OCI-LY7 (cell line): ENCODE data around the gene INSRR. TPM values are rescaled to one million over a fixed set of nuclear protein-coding genes. Genes with fewer than 3 reads are reported as not detected.

Source experiments
- Bru-seq: library from RNA; stranded (reverse); fragments of 400-500 nt; gene quantifications from one replicate; lab custom pipeline; 2021; lab: Mats Ljungman, UMichigan
- BruChase-seq, 2 experiments: library from RNA; stranded (reverse); fragments of 400-500 nt; gene quantifications; one replicate each; lab custom pipeline; 2021; lab: Mats Ljungman, UMichigan
- BruUV-seq: library from RNA; stranded (reverse); fragments of 400-500 nt; replicated peaks from 2 replicates; lab custom pipeline; 2021; lab: Mats Ljungman, UMichigan
- CTCF ChIA-PET: fragments of 300-600 bp; sonication (Branson Sonifier 250); formaldehyde crosslinking; loops from one replicate; lab custom pipeline; 2022; ENCODE audit warnings: antibody characterized with exemption; ENCODE audit not compliant: unreplicated experiment; lab: Charles Lee
- POLR2A ChIA-PET: fragments of 300-600 bp; sonication (Branson Sonifier 250); formaldehyde crosslinking; loops from one replicate; lab custom pipeline; 2022; ENCODE audit warnings: antibody characterized with exemption; lab: Charles Lee
- DNase-seq: peaks from one replicate; pipeline ENCODE4 v3.0.0-alpha.2; 2015; ENCODE audit warnings: low spot score
- H2AFZ ChIP-seq: fragments of 200-600 bp; sonication (generic), shearing (Covaris generic); 2 replicates; pipeline ENCODE4 v1.6.1; 2014; ENCODE audit warnings: mild to moderate bottlenecking, antibody characterized with exemption, low read length, moderate library complexity
- H3K27ac ChIP-seq: fragments of 200-600 bp; sonication (generic); 2 replicates; pipeline ENCODE4 v1.5.1; 2014; ENCODE audit warnings: mixed run types, low read depth, mild to moderate bottlenecking, moderate library complexity, low read length, inconsistent platforms; ENCODE audit not compliant: poor library complexity, severe bottlenecking
- H3K36me3 ChIP-seq: fragments of 200-600 bp; sonication (generic); 2 replicates; pipeline ENCODE4 v1.6.1; 2014; ENCODE audit warnings: mild to moderate bottlenecking, antibody characterized with exemption, low read length, moderate library complexity, mixed read lengths; ENCODE audit not compliant: insufficient read depth
- H3K4me1 ChIP-seq: fragments of 200-600 bp; sonication (generic); 2 replicates; pipeline ENCODE4 v1.5.1; 2014; ENCODE audit warnings: mild to moderate bottlenecking, low read length; ENCODE audit not compliant: insufficient read depth, poor library complexity, severe bottlenecking
- H3K4me2 ChIP-seq: fragments of 200-600 bp; sonication (generic); 2 replicates; pipeline ENCODE4 v1.6.1; 2014; ENCODE audit warnings: mild to moderate bottlenecking, low read length
- H3K4me3 ChIP-seq: fragments of 200-600 bp; sonication (generic); 2 replicates; pipeline ENCODE4 v1.5.1; 2014; ENCODE audit warnings: mild to moderate bottlenecking, low read depth, low read length; ENCODE audit not compliant: poor library complexity, severe bottlenecking
- H3K79me2 ChIP-seq: fragments of 200-600 bp; sonication (generic); 2 replicates; pipeline ENCODE4 v1.6.1; 2016; ENCODE audit warnings: low read depth, mild to moderate bottlenecking, low read length, moderate library complexity, mixed read lengths; ENCODE audit not compliant: insufficient read depth
- H3K9me2 ChIP-seq: fragments of 200-600 bp; sonication (generic); 2 replicates; pipeline ENCODE4 v1.6.1; 2016; ENCODE audit warnings: mild to moderate bottlenecking, low read length, mixed read lengths; ENCODE audit not compliant: insufficient read depth
- H3K9me3 ChIP-seq: fragments of 200-600 bp; sonication (generic); 2 replicates; pipeline ENCODE4 v1.6.1; 2014; ENCODE audit warnings: mild to moderate bottlenecking, mixed run types, low read length, mixed read lengths
- H4K20me1 ChIP-seq: fragments of 200-600 bp; sonication (generic); 2 replicates; pipeline ENCODE4 v1.6.1; 2014; ENCODE audit warnings: mild to moderate bottlenecking, antibody characterized with exemption, low read length, moderate library complexity, mixed read lengths; ENCODE audit not compliant: insufficient read depth
- CTCF ChIP-seq: fragments of 200-600 bp; sonication (generic); conservative IDR thresholded peaks from 2 replicates; pipeline ENCODE4 v1.5.1; 2014; ENCODE audit warnings: mild to moderate bottlenecking, antibody characterized with exemption, low read length, moderate library complexity, mixed read lengths
- EZH2phosphoT487 ChIP-seq: fragments of 200-600 bp; sonication (generic); IDR thresholded peaks from 2 replicates; pipeline ENCODE4 v1.6.1; 2018; ENCODE audit warnings: low read depth, borderline replicate concordance, mild to moderate bottlenecking, mixed run types, antibody characterized with exemption, low read length, moderate library complexity, mixed read lengths
- intact Hi-C: fragments of 100-400 bp; cut with micrococcal nuclease; formaldehyde crosslinking; loops from one replicate; pipeline ENCODE4 v1.10.0; 2022; ENCODE audit not compliant: unreplicated experiment
- long read RNA-seq: library from polyadenylated mRNA; stranded (forward); transcript quantifications from one replicate; pipeline ENCODE4 v2.0.0, GENCODE V29; 2022
- total RNA-seq, 2 experiments: library from RNA; depleted of rRNA in 1 of 2; stranded (reverse); fragments of >200 nt in 1 of 2; shearing (Covaris generic) in 1 of 2; gene quantifications; 2 replicates each; pipeline ENCODE4 v1.2.3, GENCODE V29; 2014 to 2022

Gene INSRR
- not detected in 2 replicates for total RNA-seq (2014; rRNA removed; shearing (Covaris generic))
- not detected in 2 replicates for total RNA-seq (2022)
- Bru-seq, nascent RNA, result not detected
- BruChase-seq, experiment 1, labeled RNA remaining after a 6-hour chase, result not detected
- BruChase-seq, experiment 2, labeled RNA remaining after a 2-hour chase, result not detected
- long read RNA-seq, result 0 reads

GRCh38 chr1:156858959-156859522, at the start of gene INSRR:
Gene INSRR (minus strand): TSS chr1:156859117. CDS start chr1:156858621, 496 bp downstream.
- peak within 1 kb of the TSS; percentile 65 for H3K4me2 ChIP-seq
- BruUV-seq, result no TSS peak
- H3K79me2 ChIP-seq, result no peaks in the 10 kb centered on the region
- no peak for TF ChIP-seq CTCF
- TF ChIP-seq EZH2phosphoT487, result no peak
- H3K4me1 ChIP-seq, result peaks cover 4% of the 10 kb centered on the region
- ChIA-PET POLR2A (interaction anchor here (0.6 kb wide), 1 partner anchor 133 kb away, joined by 5 read pairs; no protein-coding TSS in a partner anchor), CTCF (no interaction called here)
- H3K4me3 ChIP-seq, result peak within 1 kb of the TSS; percentile 11
- no peak for DNase-seq
- no peak within 1 kb of the TSS for H3K27ac ChIP-seq
- H3K9me2 ChIP-seq, result no peaks in the 10 kb centered on the region
- H3K36me3 ChIP-seq, result no peaks in the 10 kb centered on the region
- no peaks in the 10 kb centered on the region for H3K9me3 ChIP-seq
- no peaks in the 10 kb centered on the region for H4K20me1 ChIP-seq
- H2AFZ ChIP-seq, result no peak within 1 kb of the TSS
- intact Hi-C loops, result no loop called here

- intact Hi-C loops, result no loop called here
- Histone ChIP-seq H3K4me2 (no peak overlapping the region), H2AFZ (no peak overlapping the region), H4K20me1 (no peaks in the 10 kb centered on the region), H3K27ac (no peak overlapping the region), H3K4me1 (no peaks in the 10 kb centered on the region), H3K9me3 (no peaks in the 10 kb centered on the region), H3K79me2 (no peaks in the 10 kb centered on the region), H3K36me3 (no peaks in the 10 kb centered on the region), H3K9me2 (no peaks in the 10 kb centered on the region), H3K4me3 (no peak overlapping the region)
- BruUV-seq, result no TSS peak
- DNase-seq, result no peak
- TF ChIP-seq EZH2phosphoT487 (no peak), CTCF (no peak)
- ChIA-PET POLR2A (no interaction called here), CTCF (no interaction called here)
These were observed 49.6 kb upstream of the INSRR start for GRCh38 chr1:156908541-156908940.

GRCh38 chr1:156906206-156906906, 47.4 kb upstream of the INSRR start:
- Histone ChIP-seq H3K79me2 (no peaks in the 10 kb centered on the region), H3K9me3 (no peaks in the 10 kb centered on the region), H3K4me3 (no peak overlapping the region), H3K36me3 (no peaks in the 10 kb centered on the region), H3K27ac (no peak overlapping the region), H2AFZ (no peak overlapping the region), H3K4me2 (no peak overlapping the region), H3K9me2 (no peaks in the 10 kb centered on the region), H3K4me1 (no peaks in the 10 kb centered on the region), H4K20me1 (no peaks in the 10 kb centered on the region)
- DNase-seq, result no peak
- intact Hi-C loops, result no loop called here
- ChIA-PET CTCF (no interaction called here), POLR2A (no interaction called here)
- no peak for TF ChIP-seq EZH2phosphoT487
- no peak for TF ChIP-seq CTCF
- BruUV-seq, result no TSS peak
